Measurements from ENCODE around the gene CCDC102A. TPM values are rescaled to one million over a fixed set of nuclear protein-coding genes. Genes with fewer than 3 reads are reported as not detected.

CCDC102A gene
- polyA plus RNA-seq, 2 donors: 2.6 TPM

- no peaks in the 10 kb centered on the region for H3K9me3 ChIP-seq (ENCODE audit: control insufficient read depth in 2 of 2, insufficient read depth in 1 of 2, low read depth in 1 of 2, low read length in 1 of 2)
- 90 to 91% methylated on average over 6 of the region's 6 CpGs for WGBS, 2 donors
- no peaks in the 10 kb centered on the region for H3K27me3 ChIP-seq (ENCODE audit: control insufficient read depth in 1 of 2, insufficient read depth in 2 of 2, low read length in 2 of 2)
- H3K4me3 ChIP-seq (ENCODE audit: low read depth in 1 of 2, low read length in 2 of 2): no peak overlapping the region
- no peak overlapping the region for H3K27ac ChIP-seq (ENCODE audit: low read depth in 2 of 2, low read length in 1 of 2)
- peaks cover 14 to 34% of the 10 kb centered on the region in 2 donors for H3K36me3 ChIP-seq (ENCODE audit: control insufficient read depth in 2 of 2, insufficient read depth in 2 of 2, low read length in 1 of 2)
- H3K4me1 ChIP-seq (ENCODE audit: control insufficient read depth in 2 of 2, insufficient read depth in 2 of 2, low read length in 1 of 2): peaks cover 4 to 18% of the 10 kb centered on the region in 2 donors
Observed at GRCh38 chr16:57476546-57477410, 59.6 kb downstream of the CCDC102A start.

DNA sequence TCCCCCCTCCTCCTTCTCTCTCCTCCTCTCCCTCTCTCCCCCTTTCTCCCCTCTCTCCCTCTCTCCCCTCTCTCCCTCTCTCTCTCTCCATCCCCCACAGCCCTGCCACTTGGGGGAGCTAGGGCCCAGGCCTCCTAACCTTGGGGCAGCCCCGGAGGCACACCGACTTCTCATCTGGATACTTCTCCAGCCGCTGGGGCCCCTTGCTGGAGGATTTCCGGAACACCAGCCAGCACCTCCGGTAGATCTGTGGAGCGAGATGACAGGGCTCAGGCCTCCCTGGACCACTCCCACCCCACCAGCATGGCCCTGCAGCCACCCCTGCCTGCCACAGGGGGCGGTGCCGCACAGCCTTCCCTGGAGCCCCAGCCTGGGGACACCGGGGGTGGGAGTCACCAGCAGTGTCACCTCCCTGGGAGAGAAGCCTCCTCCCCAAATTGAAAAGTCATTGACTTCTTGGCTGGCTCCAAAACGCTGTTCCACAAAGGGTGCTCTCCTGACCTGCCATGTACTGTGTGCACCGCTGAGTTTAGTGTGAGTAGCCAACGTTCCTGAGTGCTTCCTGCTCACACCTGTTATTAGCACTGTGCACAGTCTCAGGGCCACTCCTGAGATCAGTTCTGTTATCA lies 60.5 kb downstream of the CCDC102A start:
- 34 to 37% methylated on average over 10 to 12 of the region's 12 CpGs for WGBS, 2 donors
- H3K27ac ChIP-seq (ENCODE audit: low read depth in 2 of 2, low read length in 1 of 2): no peak overlapping the region
- H3K4me1 ChIP-seq (ENCODE audit: control insufficient read depth in 2 of 2, insufficient read depth in 2 of 2, low read length in 1 of 2): peaks cover 4 to 18% of the 10 kb centered on the region in 2 donors
- peaks cover 22 to 40% of the 10 kb centered on the region in 2 donors for H3K36me3 ChIP-seq (ENCODE audit: control insufficient read depth in 2 of 2, insufficient read depth in 2 of 2, low read length in 1 of 2)
- no peak overlapping the region for H3K4me3 ChIP-seq (ENCODE audit: low read depth in 1 of 2, low read length in 2 of 2)
- no peaks in the 10 kb centered on the region for H3K27me3 ChIP-seq (ENCODE audit: control insufficient read depth in 1 of 2, insufficient read depth in 2 of 2, low read length in 2 of 2)
- H3K9me3 ChIP-seq (ENCODE audit: control insufficient read depth in 2 of 2, insufficient read depth in 1 of 2, low read depth in 1 of 2, low read length in 1 of 2): no peaks in the 10 kb centered on the region

- Histone ChIP-seq H3K27ac (ENCODE audit: low read depth in 2 of 2, low read length in 1 of 2) (no peak overlapping the region), H3K36me3 (ENCODE audit: control insufficient read depth in 2 of 2, insufficient read depth in 2 of 2, low read length in 1 of 2) (peaks cover 29 to 49% of the 10 kb centered on the region in 2 donors), H3K27me3 (ENCODE audit: control insufficient read depth in 1 of 2, insufficient read depth in 2 of 2, low read length in 2 of 2) (no peaks in the 10 kb centered on the region), H3K4me3 (ENCODE audit: low read depth in 1 of 2, low read length in 2 of 2) (no peak overlapping the region), H3K4me1 (ENCODE audit: control insufficient read depth in 2 of 2, insufficient read depth in 2 of 2, low read length in 1 of 2) (peaks cover 0 to 16% of the 10 kb centered on the region in 2 donors), H3K9me3 (ENCODE audit: control insufficient read depth in 2 of 2, insufficient read depth in 1 of 2, low read depth in 1 of 2, low read length in 1 of 2) (no peaks in the 10 kb centered on the region)
- 86 to 87% methylated on average over 29 to 30 of the region's 30 CpGs for WGBS, 2 donors
Observed at GRCh38 chr16:57474671-57475661, 61.4 kb downstream of the CCDC102A start.

GRCh38 chr16:57473906-57474305 lies 62.5 kb downstream of the CCDC102A start:
- Histone ChIP-seq H3K9me3 (ENCODE audit: control insufficient read depth in 2 of 2, insufficient read depth in 1 of 2, low read depth in 1 of 2, low read length in 1 of 2) (no peaks in the 10 kb centered on the region), H3K27me3 (ENCODE audit: control insufficient read depth in 1 of 2, insufficient read depth in 2 of 2, low read length in 2 of 2) (no peaks in the 10 kb centered on the region), H3K4me1 (ENCODE audit: control insufficient read depth in 2 of 2, insufficient read depth in 2 of 2, low read length in 1 of 2) (peaks cover 0 to 16% of the 10 kb centered on the region in 2 donors), H3K36me3 (ENCODE audit: control insufficient read depth in 2 of 2, insufficient read depth in 2 of 2, low read length in 1 of 2) (peaks cover 39 to 54% of the 10 kb centered on the region in 2 donors), H3K27ac (ENCODE audit: low read depth in 2 of 2, low read length in 1 of 2) (no peak overlapping the region), H3K4me3 (ENCODE audit: low read depth in 1 of 2, low read length in 2 of 2) (no peak overlapping the region)
- 73 to 77% methylated on average over 8 of the region's 8 CpGs for WGBS, 2 donors

GRCh38 chr16:57473176-57473840 lies 63.1 kb downstream of the CCDC102A start:
- Histone ChIP-seq H3K9me3 (ENCODE audit: control insufficient read depth in 2 of 2, insufficient read depth in 1 of 2, low read depth in 1 of 2, low read length in 1 of 2) (no peaks in the 10 kb centered on the region), H3K27ac (ENCODE audit: low read depth in 2 of 2, low read length in 1 of 2) (no peak overlapping the region), H3K4me3 (ENCODE audit: low read depth in 1 of 2, low read length in 2 of 2) (no peak overlapping the region), H3K4me1 (ENCODE audit: control insufficient read depth in 2 of 2, insufficient read depth in 2 of 2, low read length in 1 of 2) (peaks cover 0 to 12% of the 10 kb centered on the region in 2 donors), H3K36me3 (ENCODE audit: control insufficient read depth in 2 of 2, insufficient read depth in 2 of 2, low read length in 1 of 2) (peaks cover 39 to 50% of the 10 kb centered on the region in 2 donors), H3K27me3 (ENCODE audit: control insufficient read depth in 1 of 2, insufficient read depth in 2 of 2, low read length in 2 of 2) (no peaks in the 10 kb centered on the region)
- 83 to 89% methylated on average over 14 of the region's 14 CpGs for WGBS, 2 donors

DNA sequence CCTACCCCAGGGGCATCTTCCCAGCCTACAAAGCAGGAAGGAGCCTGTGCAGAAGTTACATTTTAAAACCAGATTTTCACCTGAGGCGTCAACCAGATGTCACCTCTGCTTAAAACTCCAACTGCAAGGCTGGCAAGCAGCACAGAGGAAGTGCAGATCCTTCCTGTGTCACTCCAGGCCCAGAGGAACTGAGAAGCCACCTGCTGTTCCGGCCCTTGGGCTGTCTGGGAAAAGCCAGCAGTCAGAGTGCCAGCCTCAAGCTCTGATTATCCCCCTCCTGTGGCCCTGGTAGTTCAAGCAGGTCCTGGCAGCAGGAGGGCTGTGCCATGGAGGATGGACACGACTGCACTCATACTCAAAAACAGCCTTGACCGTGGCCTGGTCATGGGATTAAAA lies 63.7 kb downstream of the CCDC102A start:
- Histone ChIP-seq H3K36me3 (ENCODE audit: control insufficient read depth in 2 of 2, insufficient read depth in 2 of 2, low read length in 1 of 2) (peaks cover 40 to 52% of the 10 kb centered on the region in 2 donors), H3K27me3 (ENCODE audit: control insufficient read depth in 1 of 2, insufficient read depth in 2 of 2, low read length in 2 of 2) (no peaks in the 10 kb centered on the region), H3K27ac (ENCODE audit: low read depth in 2 of 2, low read length in 1 of 2) (peak overlapping the region in 1 of 2 donors; percentile 2), H3K9me3 (ENCODE audit: control insufficient read depth in 2 of 2, insufficient read depth in 1 of 2, low read depth in 1 of 2, low read length in 1 of 2) (no peaks in the 10 kb centered on the region), H3K4me3 (ENCODE audit: low read depth in 1 of 2, low read length in 2 of 2) (no peak overlapping the region), H3K4me1 (ENCODE audit: control insufficient read depth in 2 of 2, insufficient read depth in 2 of 2, low read length in 1 of 2) (peaks cover 0 to 11% of the 10 kb centered on the region in 2 donors)
- 54 to 58% methylated on average over 4 of the region's 4 CpGs for WGBS, 2 donors

DNA sequence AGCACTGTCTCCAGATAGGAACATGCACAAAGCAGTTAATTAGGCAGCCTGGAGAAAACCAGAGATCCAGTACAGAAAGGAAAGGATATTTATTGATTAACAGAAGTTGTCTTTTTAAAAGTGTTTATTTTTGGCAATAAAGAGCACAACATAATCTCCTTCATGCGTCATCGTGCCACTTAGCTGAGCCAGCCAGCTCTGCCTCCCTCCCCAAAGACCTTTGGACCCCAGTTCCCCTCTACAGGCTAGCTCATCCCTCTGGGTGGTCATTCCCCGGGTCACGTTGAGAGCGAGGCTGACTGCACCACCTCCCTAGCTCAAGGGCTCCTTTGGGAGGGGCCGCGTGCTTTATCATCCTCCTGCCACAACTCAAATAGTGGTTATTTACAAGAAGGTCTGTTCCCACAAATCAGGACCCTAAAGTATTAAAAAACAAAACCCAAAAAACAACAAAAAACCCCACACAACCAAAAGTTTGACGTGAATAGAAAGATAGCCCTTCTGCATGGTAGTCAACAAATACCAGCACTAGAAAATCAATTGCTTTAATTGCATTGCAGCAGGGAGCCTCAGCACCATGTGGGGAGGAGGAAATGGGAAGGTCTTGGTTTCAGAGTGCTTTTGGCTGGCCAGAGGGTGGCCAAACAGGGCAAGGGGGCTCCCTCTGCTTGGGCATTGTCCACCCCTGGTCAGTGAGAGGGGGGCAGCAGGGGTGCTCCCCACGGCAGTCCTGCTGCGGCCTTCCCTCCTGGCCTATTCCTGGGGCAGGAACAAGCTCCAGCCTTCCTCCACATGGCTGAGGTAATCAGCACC lies 64.3 kb downstream of the CCDC102A start:
- 57 to 65% methylated on average over 10 of the region's 10 CpGs for WGBS, 2 donors
- H3K27me3 ChIP-seq (ENCODE audit: control insufficient read depth in 1 of 2, insufficient read depth in 2 of 2, low read length in 2 of 2): no peaks in the 10 kb centered on the region
- H3K4me1 ChIP-seq (ENCODE audit: control insufficient read depth in 2 of 2, insufficient read depth in 2 of 2, low read length in 1 of 2): peaks cover 0 to 11% of the 10 kb centered on the region in 2 donors
- no peaks in the 10 kb centered on the region for H3K9me3 ChIP-seq (ENCODE audit: control insufficient read depth in 2 of 2, insufficient read depth in 1 of 2, low read depth in 1 of 2, low read length in 1 of 2)
- H3K36me3 ChIP-seq (ENCODE audit: control insufficient read depth in 2 of 2, insufficient read depth in 2 of 2, low read length in 1 of 2): peaks cover 40 to 51% of the 10 kb centered on the region in 2 donors
- no peak overlapping the region for H3K4me3 ChIP-seq (ENCODE audit: low read depth in 1 of 2, low read length in 2 of 2)
- peak overlapping the region in 1 of 2 donors; percentile 2 for H3K27ac ChIP-seq (ENCODE audit: low read depth in 2 of 2, low read length in 1 of 2)

DNA sequence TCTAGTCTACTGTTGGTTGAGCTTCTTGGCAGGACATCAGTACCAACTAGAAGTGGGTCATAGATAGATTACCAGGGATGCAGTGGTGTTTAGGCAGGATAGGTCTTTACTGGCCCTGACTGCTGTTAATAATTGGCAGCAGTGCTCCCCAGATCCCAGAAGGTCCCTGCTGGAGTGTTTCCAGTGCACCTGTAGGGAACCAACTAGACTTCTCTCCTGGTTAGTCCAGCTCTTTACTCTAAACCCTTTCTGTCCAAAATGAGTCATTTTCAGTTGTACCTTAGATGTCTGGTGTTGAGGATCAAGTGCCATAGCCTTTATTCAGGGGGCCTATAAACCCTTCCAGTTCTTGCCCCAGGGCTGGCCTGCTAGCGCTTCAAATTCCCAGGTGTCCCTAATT lies 65.2 kb downstream of the CCDC102A start:
- 96 to 100% methylated on average over 1 of the region's 1 CpG for WGBS, 2 donors
- no peak overlapping the region for H3K27ac ChIP-seq (ENCODE audit: low read depth in 2 of 2, low read length in 1 of 2)
- H3K4me3 ChIP-seq (ENCODE audit: low read depth in 1 of 2, low read length in 2 of 2): no peak overlapping the region
- peaks cover 0 to 11% of the 10 kb centered on the region in 2 donors for H3K4me1 ChIP-seq (ENCODE audit: control insufficient read depth in 2 of 2, insufficient read depth in 2 of 2, low read length in 1 of 2)
- H3K27me3 ChIP-seq (ENCODE audit: control insufficient read depth in 1 of 2, insufficient read depth in 2 of 2, low read length in 2 of 2): no peaks in the 10 kb centered on the region
- H3K9me3 ChIP-seq (ENCODE audit: control insufficient read depth in 2 of 2, insufficient read depth in 1 of 2, low read depth in 1 of 2, low read length in 1 of 2): no peaks in the 10 kb centered on the region
- H3K36me3 ChIP-seq (ENCODE audit: control insufficient read depth in 2 of 2, insufficient read depth in 2 of 2, low read length in 1 of 2): peaks cover 43 to 55% of the 10 kb centered on the region in 2 donors

All from esophagus (tissue), 2 donors.